Adrenal gland (tissue), 5 donors: ENCODE results near the gene UVRAG.

ENCODE experiments used
- CTCF ChIP-seq, 6 experiments: fragments of 450-650 bp in 4 of 6; fragments of 200-600 bp in 2 of 6; sonication (generic) in 1 of 6; IDR thresholded peaks; 1 replicate in 5 of 6; 2 replicates in 1 of 6; pipeline versions ENCODE4 v1.5.1 to v1.8.0; 2016 to 2021; ENCODE audit warnings: antibody characterized with exemption in 6 of 6, mild to moderate bottlenecking in 2 of 6, moderate library complexity in 1 of 6
- POLR2A ChIP-seq, 2 donors: fragments of 450-650 bp; IDR thresholded peaks; one replicate each; pipeline ENCODE4 v1.6.1; 2017; ENCODE audit warnings: antibody characterized with exemption in 2 of 2, mild to moderate bottlenecking in 2 of 2, moderate library complexity in 1 of 2
- donor health status: DM: no; HTN: no; CAD: no.

- no peak for TF ChIP-seq CTCF (IDR thresholded peaks at IDR 0.05)
- no peak for TF ChIP-seq POLR2A (IDR thresholded peaks at IDR 0.05)
Measured at GRCh38 chr11:75950141-75950540, 135.1 kb downstream of the UVRAG start.
